Neural cell (in vitro differentiated cells): Measurements from ENCODE around the gene PROK1. TPM values are rescaled to one million over a fixed set of nuclear protein-coding genes. Genes with fewer than 3 reads are reported as not detected.
A peak's percentile ranks its signal among the peaks of the same experiment; 100 is the strongest.

Source experiments
- H2AFZ ChIP-seq: fragments of 200-600, 300-800 bp; sonication (generic), shearing (Covaris generic); 2 replicates; pipeline ENCODE4 v1.6.0; 2014; ENCODE audit warnings: low read depth, mild to moderate bottlenecking, antibody characterized with exemption, low read length, moderate library complexity
- H3F3A ChIP-seq: fragments of 200-600 bp; shearing (Covaris generic); 2 replicates; pipeline ENCODE4 v1.6.1; 2016; ENCODE audit warnings: mild to moderate bottlenecking, moderate library complexity, mixed read lengths, antibody characterized with exemption, low read length; ENCODE audit not compliant: insufficient read depth, poor library complexity, severe bottlenecking
- H3K27ac ChIP-seq: fragments of 200-600, 300-800 bp; sonication (generic), shearing (Covaris generic); 2 replicates; pipeline ENCODE4 v1.5.1; 2014; ENCODE audit warnings: mild to moderate bottlenecking, low read length, moderate library complexity
- H3K27me3 ChIP-seq: fragments of 300-800, 200-600 bp; sonication (generic), shearing (Covaris generic); 2 replicates; pipeline ENCODE4 v1.6.0; 2014; ENCODE audit warnings: mild to moderate bottlenecking, low read depth, low read length, moderate library complexity; ENCODE audit not compliant: insufficient read depth
- H3K36me3 ChIP-seq: fragments of 300-800, 200-600 bp; sonication (generic), shearing (Covaris generic); 2 replicates; pipeline ENCODE4 v1.5.1; 2014; ENCODE audit warnings: mild to moderate bottlenecking, antibody characterized with exemption, low read length, moderate library complexity; ENCODE audit not compliant: insufficient read depth
- H3K4me2 ChIP-seq: fragments of 300-800, 200-600 bp; sonication (generic), shearing (Covaris generic); 2 replicates; pipeline ENCODE4 v1.6.0; 2014; ENCODE audit warnings: mild to moderate bottlenecking, low read length
- H3K4me3 ChIP-seq: fragments of 300-800, 200-600 bp; sonication (generic), shearing (Covaris generic); 2 replicates; pipeline ENCODE4 v1.5.1; 2014; ENCODE audit warnings: mild to moderate bottlenecking, low read length, moderate library complexity
- H3K79me2 ChIP-seq: fragments of 200-600 bp; shearing (Covaris generic); replicated peaks from 2 replicates; pipeline ENCODE4 v1.6.0; 2014; ENCODE audit warnings: mild to moderate bottlenecking, low read length, moderate library complexity; ENCODE audit not compliant: insufficient read depth
- H3K9ac ChIP-seq: fragments of 300-800, 200-600 bp; sonication (generic), shearing (Covaris generic); 2 replicates; pipeline ENCODE4 v1.6.1; 2016; ENCODE audit warnings: mild to moderate bottlenecking, low read length, mixed read lengths
- H3K9me2 ChIP-seq: fragments of 200-600 bp; shearing (Covaris generic); 2 replicates; pipeline ENCODE4 v1.6.1; 2016; ENCODE audit warnings: mild to moderate bottlenecking, low read length, mixed read lengths; ENCODE audit not compliant: insufficient read depth
- H3K9me3 ChIP-seq: fragments of 200-600, 300-800 bp; sonication (generic), shearing (Covaris generic); 2 replicates; pipeline ENCODE4 v1.6.1; 2016; ENCODE audit warnings: mild to moderate bottlenecking, mixed run types, low read length, moderate library complexity, mixed read lengths
- H4K20me1 ChIP-seq: fragments of 200-600 bp; shearing (Covaris generic); 2 replicates; pipeline ENCODE4 v1.6.1; 2016; ENCODE audit warnings: mild to moderate bottlenecking, mixed run types; ENCODE audit not compliant: insufficient read depth
- CTCF ChIP-seq: fragments of 450-650 bp; IDR thresholded peaks from 2 replicates; pipeline ENCODE4 v1.5.1; 2014; ENCODE audit warnings: antibody characterized with exemption, mild to moderate bottlenecking, moderate library complexity; ENCODE audit not compliant: poor library complexity, severe bottlenecking
- EP300 ChIP-seq: fragments of 450-650 bp; conservative IDR thresholded peaks from 2 replicates; pipeline ENCODE4 v1.6.1; 2014; ENCODE audit warnings: antibody characterized with exemption, mild to moderate bottlenecking, moderate library complexity; ENCODE audit not compliant: poor library complexity, severe bottlenecking
- EZH2 ChIP-seq: fragments of 200-600, 300-800 bp; shearing (Covaris generic), sonication (generic); IDR thresholded peaks from 2 replicates; pipeline ENCODE4 v1.6.1; 2014; ENCODE audit warnings: antibody characterized with exemption, low read length, borderline replicate concordance, mild to moderate bottlenecking; ENCODE audit not compliant: insufficient read depth, poor library complexity, severe bottlenecking
- MXI1 ChIP-seq: fragments of 450-650 bp; conservative IDR thresholded peaks from 2 replicates; pipeline ENCODE4 v1.6.1; 2014; ENCODE audit warnings: antibody characterized with exemption, mild to moderate bottlenecking; ENCODE audit not compliant: poor library complexity, severe bottlenecking
- POLR2AphosphoS5 ChIP-seq: IDR thresholded peaks from 2 replicates; pipeline ENCODE4 v1.6.1; 2012
- RAD21 ChIP-seq: fragments of 450-650 bp; conservative IDR thresholded peaks from 2 replicates; pipeline ENCODE4 v1.6.1; 2014; ENCODE audit warnings: antibody characterized with exemption, mild to moderate bottlenecking, moderate library complexity
- REST ChIP-seq: IDR thresholded peaks from 2 replicates; pipeline ENCODE4 v1.6.1; 2012; ENCODE audit warnings: borderline replicate concordance
- SMC3 ChIP-seq: fragments of 450-650 bp; conservative IDR thresholded peaks from 2 replicates; pipeline ENCODE4 v1.6.1; 2014; ENCODE audit warnings: antibody characterized with exemption, mild to moderate bottlenecking, moderate library complexity; ENCODE audit not compliant: poor library complexity
- TAF1 ChIP-seq: IDR thresholded peaks from 2 replicates; pipeline ENCODE4 v1.6.1; 2012; ENCODE audit warnings: low read depth
- polyA plus RNA-seq: library from polyadenylated mRNA; depleted of rRNA; stranded (reverse); fragments of >200 nt; gene quantifications from 2 replicates; pipeline ENCODE4 v1.2.3, GENCODE V29; 2014

Gene PROK1
- polyA plus RNA-seq, 1 donor from 2014 or later = 0.54 TPM

- H3K4me3 ChIP-seq = no peak overlapping the region
- H3F3A ChIP-seq = no peaks in the 10 kb centered on the region
- H3K36me3 ChIP-seq = no peaks in the 10 kb centered on the region
- H4K20me1 ChIP-seq = no peaks in the 10 kb centered on the region
- no peaks in the 10 kb centered on the region for H3K27me3 ChIP-seq
- no peaks in the 10 kb centered on the region for H3K9me2 ChIP-seq
- TF ChIP-seq CTCF = peak; percentile 95
- TF ChIP-seq MXI1 = no peak
- TF ChIP-seq SMC3 = peak; percentile 95
- TF ChIP-seq EZH2 = no peak
- no peak for TF ChIP-seq EP300
- TF ChIP-seq RAD21 = peak; percentile 98
- H3K4me2 ChIP-seq = no peak overlapping the region
- no peak overlapping the region for H3K27ac ChIP-seq
- H3K9ac ChIP-seq = no peak overlapping the region
- H3K79me2 ChIP-seq = no peaks in the 10 kb centered on the region
- H2AFZ ChIP-seq = no peak overlapping the region
- no peaks in the 10 kb centered on the region for H3K9me3 ChIP-seq
These were observed 9.6 kb downstream of the PROK1 start for GRCh38 chr1:110460253-110461220.

- no peaks in the 10 kb centered on the region for H3K36me3 ChIP-seq
- no peak overlapping the region for H2AFZ ChIP-seq
- H3F3A ChIP-seq = no peaks in the 10 kb centered on the region
- TF ChIP-seq TAF1 (no peak), POLR2AphosphoS5 (no peak), SMC3 (no peak), MXI1 (no peak), RAD21 (no peak), REST (no peak), CTCF (no peak), EZH2 (no peak), EP300 (no peak)
- H3K4me2 ChIP-seq = no peak overlapping the region
- H3K27me3 ChIP-seq = no peaks in the 10 kb centered on the region
- H3K27ac ChIP-seq = no peak overlapping the region
- H3K9me3 ChIP-seq = no peaks in the 10 kb centered on the region
- no peak overlapping the region for H3K9ac ChIP-seq
- H3K9me2 ChIP-seq = no peaks in the 10 kb centered on the region
- no peak overlapping the region for H3K4me3 ChIP-seq
- no peaks in the 10 kb centered on the region for H3K79me2 ChIP-seq
- H4K20me1 ChIP-seq = no peaks in the 10 kb centered on the region
These were observed 11.1 kb downstream of the PROK1 start for GRCh38 chr1:110462093-110462492.
